HG03097 (cell line): ENCODE measurements around the gene CHTF18.
"Not testable (repeated sequence)": the region's sequence is repeated elsewhere in the genome, so short reads cannot be mapped to it uniquely, and the experiment has no call there.

Source experiments
- ATAC-seq: cut with Tn5 transposase; IDR thresholded peaks from one replicate; pipeline ENCODE4 v1.9.1; 2021; ENCODE audit not compliant: unreplicated experiment, low FRiP score

Gene CHTF18

GRCh38 chr16:822909-823297 lies 34.5 kb downstream of the CHTF18 start:
- no peak for ATAC-seq

GRCh38 chr16:824194-824593 lies 35.8 kb downstream of the CHTF18 start:
- ATAC-seq, result no peak

GRCh38 chr16:824601-825000 lies 36.2 kb downstream of the CHTF18 start:
- ATAC-seq, result no peak

GRCh38 chr16:825341-826061 lies 37.1 kb downstream of the CHTF18 start:
- no peak for ATAC-seq

- no peak for ATAC-seq
Measured at GRCh38 chr16:827513-827912, 39.1 kb downstream of the CHTF18 start.

- ATAC-seq, result no peak
Measured at GRCh38 chr16:828891-829290, 40.5 kb downstream of the CHTF18 start.

DNA sequence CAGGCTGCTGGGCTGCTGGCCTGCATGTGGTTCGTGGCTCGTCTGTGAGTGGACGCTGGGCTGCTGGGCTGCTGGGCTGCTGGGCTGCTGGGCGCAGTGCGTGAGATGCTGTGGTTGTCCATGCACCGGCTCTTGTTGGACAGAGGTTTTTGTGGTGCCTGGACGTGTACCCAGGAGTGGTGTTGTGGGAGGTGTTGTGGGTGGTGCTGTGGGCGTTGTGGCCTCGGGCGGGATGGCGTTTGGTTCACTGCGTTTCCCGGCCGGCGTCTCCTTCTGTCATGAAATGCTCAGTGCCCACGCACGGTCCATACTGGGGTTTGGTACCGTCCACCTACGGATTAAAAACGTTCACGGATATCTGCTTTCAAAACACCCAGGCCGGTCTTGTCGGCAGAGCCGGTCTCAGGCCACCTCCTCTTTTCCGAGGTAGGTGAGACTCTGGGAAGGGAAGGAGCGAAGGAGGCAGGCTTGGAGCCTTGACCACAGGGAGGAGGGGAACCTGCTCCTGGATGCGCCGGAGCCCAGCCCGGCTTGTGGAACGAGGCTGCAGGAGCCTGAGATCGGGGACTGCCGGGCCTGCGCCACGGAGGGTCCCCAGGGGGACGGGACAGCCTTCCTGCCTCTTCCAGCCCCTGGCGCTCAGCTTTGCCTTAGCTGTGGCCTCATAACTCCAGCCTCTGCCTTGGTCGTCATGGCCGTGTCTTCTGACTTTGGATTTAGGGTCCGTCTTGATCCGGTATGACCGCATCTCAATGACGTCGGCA lies 41.9 kb downstream of the CHTF18 start:
- ATAC-seq, result no peak

DNA sequence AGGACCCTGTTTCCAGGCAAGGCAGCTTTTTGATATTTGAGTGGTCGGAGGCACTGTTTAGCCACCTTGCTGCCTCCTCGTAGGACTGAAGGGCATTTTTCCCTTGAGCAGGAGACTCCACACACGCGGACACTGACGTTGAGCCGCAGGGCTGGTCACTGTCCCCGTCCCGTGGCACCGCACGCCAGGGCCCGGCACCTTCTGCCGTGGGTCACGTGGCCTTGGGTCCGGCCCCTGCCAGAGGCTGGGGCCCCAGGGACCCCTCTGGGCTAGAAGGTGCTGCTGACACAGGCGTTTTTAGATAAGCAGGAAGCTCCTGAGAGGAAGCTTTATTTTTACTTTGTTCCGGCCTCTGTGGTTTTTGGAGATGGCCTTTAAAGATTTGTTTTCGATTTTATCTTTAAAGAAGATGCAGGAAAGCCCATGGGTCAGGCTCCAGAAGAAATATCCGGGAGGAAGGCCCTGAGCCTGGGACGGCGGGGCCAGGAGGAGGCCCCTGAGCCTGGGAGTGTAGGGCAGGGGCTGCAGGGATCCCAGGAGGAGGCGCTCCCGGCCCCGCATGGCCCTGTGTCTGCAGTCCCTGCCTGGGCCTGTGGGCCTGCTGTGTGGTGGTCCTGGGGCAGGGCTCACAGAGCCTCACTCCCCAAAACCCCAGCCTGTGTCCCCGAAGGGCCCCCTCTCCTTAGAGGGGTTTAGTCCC lies 42.6 kb downstream of the CHTF18 start:
- ATAC-seq, result no peak

DNA sequence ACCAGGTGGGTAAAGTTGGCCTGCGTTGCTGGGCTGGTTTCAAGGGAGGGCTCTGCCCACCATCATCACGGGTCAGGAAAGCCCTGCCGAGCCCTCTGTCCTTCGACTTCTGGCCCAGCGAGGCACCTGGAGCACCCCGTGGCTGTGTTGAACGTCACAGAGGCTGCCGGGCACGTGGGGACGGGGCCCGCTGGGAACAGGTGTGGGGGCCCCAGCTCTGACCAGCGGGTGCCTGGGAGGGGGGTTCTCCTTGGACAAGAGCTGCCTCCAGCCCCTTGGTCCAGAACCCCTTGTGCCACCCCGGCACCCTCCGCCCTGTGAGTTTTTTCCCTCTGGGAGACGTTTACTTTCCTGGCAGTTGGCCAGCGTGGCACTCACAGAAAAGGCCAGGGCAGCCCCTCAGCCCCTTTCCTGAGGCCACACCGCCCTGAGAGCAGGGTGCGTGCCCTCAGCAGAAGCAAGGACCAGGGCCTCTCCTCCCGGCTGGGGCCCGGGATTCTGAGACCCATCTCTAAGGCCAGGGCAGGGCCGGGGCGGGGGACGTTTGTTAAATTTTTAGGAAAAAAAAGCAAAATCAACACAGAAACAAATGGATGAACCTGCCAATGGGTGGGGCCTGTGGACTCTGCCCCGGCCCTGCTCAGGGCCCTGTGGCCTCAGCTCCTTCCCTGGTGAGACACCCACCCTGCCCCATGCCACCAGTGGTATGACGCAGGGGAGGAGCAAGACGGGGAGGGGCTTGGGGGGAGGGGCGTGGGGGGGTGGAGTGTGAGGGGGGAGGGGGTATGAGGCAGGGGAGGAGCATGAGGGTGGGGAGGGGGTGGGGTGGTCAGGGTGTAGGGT lies 43.4 kb downstream of the CHTF18 start:
- no peak for ATAC-seq

DNA sequence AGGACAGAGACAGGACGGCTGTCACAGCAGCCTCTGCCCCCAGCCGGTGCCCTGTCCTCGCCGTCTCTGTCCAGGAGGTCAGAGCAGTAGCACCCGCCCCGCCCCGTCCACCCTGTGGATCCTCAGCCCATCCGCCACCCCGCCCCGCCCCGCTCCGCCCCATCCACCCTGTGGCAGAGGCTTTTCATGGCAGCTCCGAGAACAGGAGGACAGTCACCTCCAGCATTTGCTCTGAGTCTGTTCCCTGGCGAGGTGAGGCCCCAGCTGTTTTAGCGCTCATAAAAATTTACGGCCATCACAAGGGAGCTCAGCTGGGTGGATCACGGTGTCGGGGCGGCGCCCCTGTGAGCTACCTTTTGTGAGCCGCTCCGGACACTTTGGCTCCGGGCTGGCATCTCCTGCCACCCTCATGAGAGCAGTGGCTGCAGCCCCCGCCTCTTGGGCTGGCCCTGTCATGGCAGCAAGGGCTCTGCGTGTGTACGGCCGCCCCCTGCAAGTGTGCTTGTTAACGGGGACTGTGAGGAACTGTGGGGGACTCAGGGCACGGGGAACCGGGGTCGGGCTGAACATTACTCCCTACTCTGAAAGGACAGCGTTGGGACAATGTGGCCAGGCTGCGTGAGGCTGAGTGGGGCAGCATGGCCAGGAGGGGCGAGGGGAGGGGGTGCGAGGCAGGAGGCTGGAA lies 44.4 kb downstream of the CHTF18 start:
- ATAC-seq, result no peak

GRCh38 chr16:833411-833810 lies 45.0 kb downstream of the CHTF18 start:
- no peak for ATAC-seq

- no peak for ATAC-seq
Measured at GRCh38 chr16:835373-835772, 47.0 kb downstream of the CHTF18 start.

GRCh38 chr16:836221-836620 lies 47.8 kb downstream of the CHTF18 start:
- ATAC-seq, result no peak

DNA sequence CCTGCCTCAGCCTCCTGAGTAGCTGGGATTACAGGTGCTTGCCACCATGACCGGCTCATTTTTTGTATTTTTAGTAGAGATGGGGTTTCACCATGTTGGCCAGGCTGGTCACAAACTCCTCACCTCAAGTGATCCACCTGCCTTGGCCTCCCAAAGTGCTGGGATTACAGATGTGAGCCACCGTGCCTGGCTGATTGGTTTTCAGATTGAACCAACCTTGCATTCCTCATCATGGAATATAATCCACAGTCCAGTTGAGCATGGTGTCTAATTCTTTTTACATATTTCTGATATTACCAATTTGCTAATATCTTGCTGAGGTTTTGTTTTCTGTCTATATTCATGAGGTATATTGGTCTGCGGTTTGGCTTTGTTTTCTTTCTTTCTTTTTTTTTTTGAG lies 48.4 kb downstream of the CHTF18 start:
- ATAC-seq, result not testable (repeated sequence)

- ATAC-seq, result no peak
Measured at GRCh38 chr16:838741-839140, 50.3 kb downstream of the CHTF18 start.

DNA sequence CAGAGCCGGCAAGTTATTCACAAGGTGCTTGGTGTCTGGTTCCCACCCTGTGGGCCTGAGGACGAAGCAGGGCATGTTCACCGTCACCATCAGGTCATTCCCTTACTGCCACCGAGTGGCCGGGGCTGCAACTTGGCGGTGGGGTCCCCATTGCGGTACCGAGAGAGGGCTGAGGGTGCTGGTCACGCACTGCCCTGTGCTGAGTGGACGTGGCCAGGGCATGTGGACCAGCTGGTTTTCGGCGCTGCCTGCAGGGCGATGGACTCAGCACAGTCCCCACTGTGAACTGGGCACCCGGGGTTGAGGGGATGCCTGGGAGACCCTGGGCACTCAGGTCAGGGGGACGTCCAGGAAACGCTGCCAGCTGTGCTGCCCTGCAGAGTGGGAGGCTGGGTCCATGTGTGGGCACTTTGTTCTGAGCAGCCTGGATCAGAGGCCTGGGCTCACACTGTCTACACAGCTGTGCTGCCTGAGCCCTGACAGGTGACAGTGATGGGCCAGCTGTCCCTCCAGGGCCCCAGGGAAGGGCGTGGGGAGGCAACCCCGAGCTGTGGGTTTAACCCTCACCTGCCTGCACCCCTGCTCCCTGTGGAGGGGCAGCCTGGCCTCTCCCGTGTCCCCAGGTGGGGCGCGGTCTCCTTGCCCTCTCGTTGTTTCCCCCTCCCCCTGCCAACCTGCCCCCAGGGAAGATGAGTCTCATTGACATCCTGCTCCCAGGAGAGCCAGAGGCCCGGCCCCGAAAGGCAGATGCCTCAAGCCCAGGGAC lies 51.4 kb downstream of the CHTF18 start:
- no peak for ATAC-seq

- no peak for ATAC-seq
Measured at GRCh38 chr16:840561-841454, 52.4 kb downstream of the CHTF18 start.

DNA sequence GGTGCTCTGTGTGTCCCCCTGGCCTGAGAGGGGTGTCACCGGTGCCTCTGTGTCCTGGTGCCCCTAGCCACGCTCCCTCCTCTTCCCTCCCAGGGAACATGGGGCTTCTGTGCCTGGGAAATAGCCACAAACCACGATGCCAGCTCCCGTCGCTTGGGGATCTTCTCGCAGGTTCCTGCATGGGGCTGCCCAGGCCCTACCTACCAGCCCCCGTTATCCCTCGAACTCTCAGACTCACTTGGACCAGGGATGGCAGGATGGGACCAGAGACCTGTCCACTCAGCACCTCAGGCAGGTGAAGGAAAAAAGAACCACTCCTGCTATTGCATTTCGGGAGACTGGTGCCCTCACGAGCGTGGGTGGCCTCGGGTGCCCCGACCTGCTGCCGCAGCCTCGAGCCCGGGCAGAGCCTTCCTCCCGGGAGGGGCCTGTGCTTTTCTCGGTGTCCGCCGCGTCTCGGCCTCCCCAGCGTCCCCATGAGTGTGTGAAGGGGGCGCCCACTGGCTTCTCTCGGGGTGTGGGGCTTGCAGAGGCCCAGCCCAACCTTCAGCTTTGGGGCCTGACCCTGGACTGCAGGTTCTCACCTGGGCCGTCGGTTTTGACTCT lies 53.1 kb downstream of the CHTF18 start:
- ATAC-seq, result no peak
